ENCODE data around the gene PXMP4.
"Not testable (repeated sequence)": the region's sequence is repeated elsewhere in the genome, so short reads cannot be mapped to it uniquely, and the experiment has no call there.

PXMP4 gene

GRCh38 chr20:33719989-33720709 is at the start of gene PXMP4:
TSS of gene PXMP4 (minus strand) at chr20:33720310. CDS start at chr20:33720207, 103 bp downstream.
- peak; percentile 87 to 99 (median 94) for DNase-seq
- intact Hi-C loops (cut with DNase I), result no loop called here

GRCh38 chr20:33769043-33769442 is 48.9 kb upstream of the PXMP4 start:
- intact Hi-C loops (cut with DNase I), result no loop called here
- no peak for DNase-seq

- DNase-seq, result no peak
- intact Hi-C loops (cut with DNase I), result no loop called here
Measured at GRCh38 chr20:33767777-33768138, 47.6 kb upstream of the PXMP4 start.

GRCh38 chr20:33766686-33767085 is 46.6 kb upstream of the PXMP4 start:
- intact Hi-C loops (cut with DNase I), result no loop called here
- DNase-seq, result peak in 1 of 10 donors; percentile 62

GRCh38 chr20:33765592-33765991 is 45.5 kb upstream of the PXMP4 start:
- intact Hi-C loops (cut with DNase I), result no loop called here
- peak in 2 of 10 donors; percentile 5 to 9 for DNase-seq

- DNase-seq, result peak in 2 of 10 donors; percentile 35
- intact Hi-C loops (cut with DNase I), result no loop called here
Measured at GRCh38 chr20:33765099-33765498, 45.0 kb upstream of the PXMP4 start.

GRCh38 chr20:33761698-33762250 is 41.7 kb upstream of the PXMP4 start:
- DNase-seq, result peak in 2 of 10 donors; percentile 65 to 70
- intact Hi-C loops (cut with DNase I), result no loop called here

GRCh38 chr20:33757458-33757857 is 37.3 kb upstream of the PXMP4 start:
- DNase-seq, result no peak
- intact Hi-C loops (cut with DNase I), result no loop called here

GRCh38 chr20:33757046-33757445 is 36.9 kb upstream of the PXMP4 start:
- intact Hi-C loops (cut with DNase I), result no loop called here
- DNase-seq, result peak in 2 of 10 donors; percentile 20 to 77

- DNase-seq, result peak in 2 of 10 donors; percentile 9 to 13
- intact Hi-C loops (cut with DNase I), result not testable (repeated sequence)
Measured at GRCh38 chr20:33755936-33756490, 35.9 kb upstream of the PXMP4 start.

- no peak for DNase-seq
- intact Hi-C loops (cut with DNase I), result no loop called here
Measured at GRCh38 chr20:33753763-33754162, 33.7 kb upstream of the PXMP4 start.

GRCh38 chr20:33753143-33753542 is 33.0 kb upstream of the PXMP4 start:
- intact Hi-C loops (cut with DNase I), result no loop called here
- peak in 1 of 10 donors; percentile 58 for DNase-seq

GRCh38 chr20:33751775-33752174 is 31.7 kb upstream of the PXMP4 start:
- intact Hi-C loops (cut with DNase I), result no loop called here
- peak in 1 of 10 donors; percentile 55 for DNase-seq

GRCh38 chr20:33746325-33746998 is 26.4 kb upstream of the PXMP4 start:
- intact Hi-C loops (cut with DNase I), result no loop called here

GRCh38 chr20:33744773-33745385 is 24.8 kb upstream of the PXMP4 start:
- peak in 1 of 10 donors; percentile 66 for DNase-seq

More at GRCh38 chr20:33746325-33746998, 26.4 kb upstream of the PXMP4 start:
- DNase-seq, result peak in 1 of 10 donors; percentile 41

GRCh38 chr20:33744181-33744580 is 24.1 kb upstream of the PXMP4 start:
- intact Hi-C loops (cut with DNase I), result no loop called here
- peak in 1 of 10 donors; percentile 59 for DNase-seq

More at GRCh38 chr20:33744773-33745385, 24.8 kb upstream of the PXMP4 start:
- intact Hi-C loops (cut with DNase I), result no loop called here

GRCh38 chr20:33740189-33740588 is 20.1 kb upstream of the PXMP4 start:
- intact Hi-C loops (cut with DNase I), result no loop called here
- no peak for DNase-seq

- DNase-seq, result no peak
- intact Hi-C loops (cut with DNase I), result loop anchor here (10.0 kb wide), 2 partner anchors 75 to 285 kb away; partner anchors contain the start of gene CHMP4B
Measured at GRCh38 chr20:33739493-33739892, 19.4 kb upstream of the PXMP4 start.

GRCh38 chr20:33736962-33737361 is 16.9 kb upstream of the PXMP4 start:
- no peak for DNase-seq
- intact Hi-C loops (cut with DNase I), result loop anchor here (10.0 kb wide), 2 partner anchors 78 to 282 kb away; partner anchors contain the start of gene CHMP4B

Measured in posterior cingulate gyrus (tissue), 11 donors.